Large intestine (tissue), 3 donors: ENCODE data around the gene RIPK4. TPM values are rescaled to one million over a fixed set of nuclear protein-coding genes. Genes with fewer than 3 reads are reported as not detected.

Experiments
- DNase-seq, 2 donors: peaks; one replicate each; pipeline versions ENCODE4 v3.0.0 to v3.0.0-alpha.2; 2013
- H3K27ac ChIP-seq: one replicate; pipeline ENCODE4 v1.5.1; 2013; ENCODE audit warnings: low read length
- H3K27me3 ChIP-seq: 2 replicates; pipeline ENCODE4 v1.6.1; 2013; ENCODE audit warnings: low read length; ENCODE audit not compliant: control insufficient read depth, insufficient read depth
- H3K36me3 ChIP-seq: 2 replicates; pipeline ENCODE4 v1.6.1; 2013; ENCODE audit warnings: low read length; ENCODE audit not compliant: control insufficient read depth, insufficient read depth
- H3K4me1 ChIP-seq: one replicate; pipeline ENCODE4 v1.6.1; 2013; ENCODE audit warnings: low read length; ENCODE audit not compliant: control insufficient read depth, insufficient read depth
- H3K4me3 ChIP-seq: one replicate; pipeline ENCODE4 v1.5.1; 2013; ENCODE audit warnings: low read length
- H3K9me3 ChIP-seq: one replicate; pipeline ENCODE4 v1.6.1; 2013; ENCODE audit warnings: mild to moderate bottlenecking, low read depth, low read length, moderate library complexity; ENCODE audit not compliant: control insufficient read depth
- WGBS: methylation state at CpG from one replicate; pipeline ENCODE4 v1.1.5; 2013; ENCODE audit warnings: low lambda C conversion rate; ENCODE audit not compliant: insufficient coverage; 5-methylcytosine and 5-hydroxymethylcytosine counted together
- polyA plus RNA-seq: library from polyadenylated mRNA; unstranded; fragments of 120-200 nt; gene quantifications from one replicate; pipeline ENCODE4 v1.2.1, GENCODE V29; 2013

Gene RIPK4
- polyA plus RNA-seq, 1 donor = 22.2 TPM

GRCh38 chr21:41739011-41739410, 27.8 kb downstream of the RIPK4 start:
- no peak overlapping the region for H3K4me3 ChIP-seq
- DNase-seq = no peak
- H3K27ac ChIP-seq = no peak overlapping the region
- 100% methylated on average over 1 of the region's 12 CpGs for WGBS
- no peaks in the 10 kb centered on the region for H3K4me1 ChIP-seq
- H3K36me3 ChIP-seq = peaks cover 66% of the 10 kb centered on the region
- peaks cover 39% of the 10 kb centered on the region for H3K9me3 ChIP-seq
- H3K27me3 ChIP-seq = no peaks in the 10 kb centered on the region

GRCh38 chr21:41737651-41738324, 29.1 kb downstream of the RIPK4 start:
- WGBS = no CpG with 5 or more reads among the region's 9 CpGs
- H3K36me3 ChIP-seq = peaks cover 53% of the 10 kb centered on the region
- H3K4me3 ChIP-seq = no peak overlapping the region
- H3K27ac ChIP-seq = no peak overlapping the region
- DNase-seq = no peak
- no peaks in the 10 kb centered on the region for H3K4me1 ChIP-seq
- peaks cover 39% of the 10 kb centered on the region for H3K9me3 ChIP-seq
- no peaks in the 10 kb centered on the region for H3K27me3 ChIP-seq

GRCh38 chr21:41736423-41736822, 30.4 kb downstream of the RIPK4 start:
- H3K27me3 ChIP-seq = no peaks in the 10 kb centered on the region
- peaks cover 40% of the 10 kb centered on the region for H3K36me3 ChIP-seq
- H3K4me1 ChIP-seq = peaks cover 1% of the 10 kb centered on the region
- peaks cover 37% of the 10 kb centered on the region for H3K9me3 ChIP-seq
- no peak for DNase-seq
- no CpG with 5 or more reads among the region's 2 CpGs for WGBS
- H3K4me3 ChIP-seq = no peak overlapping the region
- H3K27ac ChIP-seq = no peak overlapping the region

- H3K9me3 ChIP-seq = peaks cover 26% of the 10 kb centered on the region
- DNase-seq = no peak
- H3K4me1 ChIP-seq = peaks cover 18% of the 10 kb centered on the region
- H3K27me3 ChIP-seq = no peaks in the 10 kb centered on the region
- H3K27ac ChIP-seq = no peak overlapping the region
- no peak overlapping the region for H3K4me3 ChIP-seq
- WGBS = no CpG with 5 or more reads among the region's 13 CpGs
- H3K36me3 ChIP-seq = peaks cover 17% of the 10 kb centered on the region
Measured at GRCh38 chr21:41733951-41734689, 32.7 kb downstream of the RIPK4 start.

- no peak for DNase-seq
- no peak overlapping the region for H3K4me3 ChIP-seq
- peaks cover 28% of the 10 kb centered on the region for H3K4me1 ChIP-seq
- peaks cover 6% of the 10 kb centered on the region for H3K27me3 ChIP-seq
- H3K36me3 ChIP-seq = no peaks in the 10 kb centered on the region
- H3K9me3 ChIP-seq = peaks cover 9% of the 10 kb centered on the region
- WGBS = no CpG with 5 or more reads among the region's 2 CpGs
- H3K27ac ChIP-seq = no peak overlapping the region
Measured at GRCh38 chr21:41731081-41731480, 35.8 kb downstream of the RIPK4 start.

GRCh38 chr21:41730367-41730765, 36.5 kb downstream of the RIPK4 start:
- Histone ChIP-seq H3K27me3 (peaks cover 12% of the 10 kb centered on the region), H3K4me3 (no peak overlapping the region), H3K9me3 (peaks cover 8% of the 10 kb centered on the region), H3K27ac (no peak overlapping the region), H3K36me3 (no peaks in the 10 kb centered on the region), H3K4me1 (peaks cover 30% of the 10 kb centered on the region)
- peak in 1 of 2 donors; percentile 62 for DNase-seq
- no CpG with 5 or more reads among the region's 6 CpGs for WGBS

GRCh38 chr21:41729701-41730366, 37.0 kb downstream of the RIPK4 start:
- Histone ChIP-seq H3K36me3 (no peaks in the 10 kb centered on the region), H3K27me3 (peaks cover 13% of the 10 kb centered on the region), H3K27ac (no peak overlapping the region), H3K4me1 (peaks cover 31% of the 10 kb centered on the region), H3K9me3 (peaks cover 6% of the 10 kb centered on the region), H3K4me3 (no peak overlapping the region)
- whole genome bisulfite sequencing = no CpG with 5 or more reads among the region's 17 CpGs
- DNase-seq = no peak

- peaks cover 31% of the 10 kb centered on the region for H3K4me1 ChIP-seq
- H3K9me3 ChIP-seq = peaks cover 6% of the 10 kb centered on the region
- no peaks in the 10 kb centered on the region for H3K36me3 ChIP-seq
- WGBS = no CpG with 5 or more reads among the region's 31 CpGs
- H3K27me3 ChIP-seq = peaks cover 13% of the 10 kb centered on the region
- H3K27ac ChIP-seq = no peak overlapping the region
- H3K4me3 ChIP-seq = no peak overlapping the region
- no peak for DNase-seq
Measured at GRCh38 chr21:41727784-41728763, 38.8 kb downstream of the RIPK4 start.

GRCh38 chr21:41726970-41727783, 39.7 kb downstream of the RIPK4 start:
- Histone ChIP-seq H3K36me3 (no peaks in the 10 kb centered on the region), H3K27me3 (peaks cover 13% of the 10 kb centered on the region), H3K4me1 (peaks cover 31% of the 10 kb centered on the region), H3K4me3 (no peak overlapping the region), H3K9me3 (peaks cover under 1% of the 10 kb centered on the region), H3K27ac (no peak overlapping the region)
- WGBS = no CpG with 5 or more reads among the region's 24 CpGs
- no peak for DNase-seq
